NOMO-1 treated with DMSO at 0.1 percent for 48 hours (cell line): ENCODE data around the gene GLB1L3.
"Not testable (repeated sequence)": the region's sequence is repeated elsewhere in the genome, so short reads cannot be mapped to it uniquely, and the experiment has no call there.

ENCODE experiments used
- DNase-seq: peaks from one replicate; lab custom pipeline; 2025; ENCODE audit not compliant: unreplicated experiment; lab: John Stamatoyannopoulos, UW

GLB1L3 gene

GRCh38 chr11:134250675-134251074 is 25.5 kb upstream of the GLB1L3 start:
- DNase-seq = no peak

DNA sequence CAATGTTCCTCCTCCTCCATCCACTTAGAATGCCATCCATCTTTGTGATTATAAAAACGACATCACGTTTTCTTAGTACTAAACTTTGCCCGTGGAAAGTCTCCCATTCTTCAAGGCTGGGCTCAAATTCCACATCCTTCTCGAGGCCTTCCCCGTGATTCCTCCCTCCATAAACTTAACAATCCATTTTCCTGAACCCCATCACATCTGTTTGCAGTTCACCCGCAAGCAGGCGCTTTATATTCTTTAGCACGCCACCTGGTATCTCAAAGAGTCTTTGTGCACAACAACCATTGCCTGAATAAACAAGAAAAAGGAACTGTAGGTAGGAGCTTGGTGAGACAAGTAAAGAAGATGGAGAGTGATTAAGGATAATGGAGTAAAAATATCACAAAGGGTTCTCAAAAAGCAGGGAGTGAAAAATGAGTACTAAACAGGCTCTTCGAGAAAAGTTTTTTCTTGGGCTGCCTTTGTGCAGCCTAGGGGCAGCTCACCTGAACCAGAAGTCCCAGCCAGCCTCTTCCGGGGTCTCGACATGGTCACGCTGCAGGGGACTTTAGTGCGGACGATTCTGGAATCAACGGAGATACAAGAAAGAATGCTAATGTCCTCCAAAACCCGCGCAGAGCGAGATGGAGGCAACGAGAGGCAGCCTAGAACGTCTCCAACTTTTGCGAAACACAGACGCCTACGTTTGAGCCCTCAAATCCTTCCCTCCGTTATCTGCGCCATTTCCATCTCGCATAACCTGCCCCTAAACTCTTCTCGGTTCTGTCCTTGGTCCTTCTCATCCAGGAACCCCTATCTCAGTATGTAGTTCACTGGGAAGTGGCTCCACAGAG is 23.6 kb upstream of the GLB1L3 start:
- DNase-seq = peak; percentile 46

- peak; percentile 95 for DNase-seq
Measured at GRCh38 chr11:134253188-134253993, 22.8 kb upstream of the GLB1L3 start, which contains the start of the genes ACAD8 and THYN1. TSS of gene ACAD8 (plus strand) at chr11:134253568. CDS start at chr11:134253601, 33 bp downstream. TSS of gene THYN1 (minus strand) at chr11:134253352. CDS start at chr11:134252882, 470 bp downstream.

DNA sequence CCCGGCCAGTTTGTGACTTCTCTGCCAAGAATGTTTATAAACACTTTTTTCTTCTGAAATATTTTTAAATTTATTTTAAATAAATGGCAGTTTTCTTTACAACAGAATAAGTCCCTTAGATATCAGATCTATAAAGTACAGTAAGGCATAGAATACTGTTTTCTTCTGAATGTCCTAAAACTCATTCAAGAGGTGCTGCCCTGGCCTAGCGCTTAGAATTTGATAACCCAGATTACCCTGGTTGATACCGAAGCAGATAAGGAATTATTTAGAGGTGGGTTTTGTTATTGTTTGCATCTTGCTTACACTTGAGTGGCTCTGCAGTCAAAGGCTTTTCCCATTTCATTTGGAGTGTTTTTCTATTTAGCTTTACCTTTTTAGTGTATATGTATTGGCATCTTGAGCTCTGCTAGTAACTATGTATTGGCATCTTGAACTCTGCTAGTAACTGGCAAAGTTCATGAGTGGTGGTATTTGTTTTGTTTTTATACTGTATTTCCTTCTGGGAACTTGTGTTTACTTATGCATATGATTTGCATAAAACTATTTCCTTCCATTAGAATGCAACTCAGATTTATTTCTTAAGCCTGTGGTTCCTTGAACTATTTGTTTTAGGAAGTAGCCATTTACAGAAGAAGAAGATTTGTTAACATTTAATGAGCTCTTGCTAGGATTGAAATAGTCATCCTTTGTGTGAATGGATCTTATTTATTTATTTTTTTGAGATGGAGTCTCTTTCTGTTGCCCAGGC is 21.6 kb upstream of the GLB1L3 start:
- peak; percentile 48 for DNase-seq

GRCh38 chr11:134255184-134255561 is 21.0 kb upstream of the GLB1L3 start:
- DNase-seq = not testable (repeated sequence)

DNA sequence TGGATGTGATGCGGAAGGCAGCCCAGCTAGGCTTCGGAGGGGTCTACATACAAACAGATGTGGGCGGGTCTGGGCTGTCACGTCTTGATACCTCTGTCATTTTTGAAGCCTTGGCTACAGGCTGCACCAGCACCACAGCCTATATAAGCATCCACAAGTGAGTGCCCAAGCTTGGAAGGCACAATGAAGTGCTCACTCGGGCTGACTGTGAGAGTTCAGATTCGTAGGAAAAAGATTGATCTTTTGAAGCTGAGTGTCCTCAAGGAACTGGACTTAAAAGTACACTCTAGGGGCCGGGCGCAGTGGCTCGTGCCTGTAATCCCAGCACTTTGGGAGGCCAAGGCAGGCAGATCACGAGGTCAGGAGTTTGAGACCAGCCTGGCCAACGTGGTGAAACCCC is 19.1 kb upstream of the GLB1L3 start:
- no peak for DNase-seq

- DNase-seq = no peak
Measured at GRCh38 chr11:134258577-134258976, 17.6 kb upstream of the GLB1L3 start.

DNA sequence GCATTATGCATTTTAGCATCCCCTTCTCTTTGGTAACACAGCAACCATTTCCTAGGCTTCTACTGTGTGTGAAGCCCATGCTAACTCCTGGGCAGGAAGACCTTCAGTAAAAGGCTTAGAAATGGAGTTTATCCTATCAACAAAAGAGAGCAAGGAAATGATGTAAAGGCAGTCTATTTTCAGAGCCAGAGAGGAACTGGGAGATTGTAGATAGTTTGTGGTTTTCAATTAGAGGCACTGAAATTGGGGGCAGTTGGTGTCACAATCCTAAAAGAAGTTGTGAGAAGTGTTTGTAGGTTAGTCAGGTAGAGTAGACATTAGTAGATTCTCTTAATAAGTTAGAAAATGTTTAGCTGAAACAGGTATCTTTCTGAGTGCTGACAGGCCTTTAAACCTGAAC is 15.7 kb upstream of the GLB1L3 start:
- DNase-seq = peak; percentile 96

GRCh38 chr11:134260983-134261382 is 15.2 kb upstream of the GLB1L3 start:
- DNase-seq = no peak

DNA sequence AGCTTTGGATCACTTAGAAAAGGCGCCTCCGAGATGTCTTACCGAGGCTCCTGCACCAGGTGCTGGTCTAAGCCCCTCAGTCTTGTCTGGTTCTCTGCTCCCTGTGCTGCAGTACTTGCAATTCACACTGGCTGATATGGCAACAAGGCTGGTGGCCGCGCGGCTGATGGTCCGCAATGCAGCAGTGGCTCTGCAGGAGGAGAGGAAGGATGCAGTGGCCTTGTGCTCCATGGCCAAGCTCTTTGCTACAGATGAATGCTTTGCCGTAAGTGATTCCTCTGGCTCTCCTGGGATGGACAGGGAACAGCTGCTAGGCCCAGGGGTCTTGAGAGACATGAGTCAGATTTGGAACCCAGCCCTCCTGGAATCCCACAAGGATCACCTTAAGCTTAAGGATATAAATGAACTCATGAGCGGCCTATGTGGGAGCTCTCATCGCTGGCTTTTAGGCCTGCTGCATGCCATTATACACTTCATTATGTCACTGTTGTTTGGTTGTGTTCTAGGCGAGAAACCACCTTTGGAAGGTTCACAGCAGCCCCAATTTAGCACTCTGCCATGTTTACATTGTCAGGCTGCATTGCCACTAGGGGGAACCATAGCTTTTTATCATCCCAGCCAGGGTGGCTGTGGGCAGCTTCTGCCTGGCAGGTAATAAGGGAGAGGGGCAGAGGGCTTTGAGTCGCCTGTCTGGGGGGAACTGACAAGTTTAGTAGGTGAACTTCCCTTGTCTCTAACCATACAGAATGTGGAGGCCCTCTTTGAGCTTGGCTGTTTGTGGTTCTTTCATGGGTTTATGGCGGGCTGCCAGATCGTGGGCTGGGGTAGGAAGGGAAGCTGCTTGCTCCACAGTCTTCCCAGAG is 14.3 kb upstream of the GLB1L3 start:
- DNase-seq = no peak

DNA sequence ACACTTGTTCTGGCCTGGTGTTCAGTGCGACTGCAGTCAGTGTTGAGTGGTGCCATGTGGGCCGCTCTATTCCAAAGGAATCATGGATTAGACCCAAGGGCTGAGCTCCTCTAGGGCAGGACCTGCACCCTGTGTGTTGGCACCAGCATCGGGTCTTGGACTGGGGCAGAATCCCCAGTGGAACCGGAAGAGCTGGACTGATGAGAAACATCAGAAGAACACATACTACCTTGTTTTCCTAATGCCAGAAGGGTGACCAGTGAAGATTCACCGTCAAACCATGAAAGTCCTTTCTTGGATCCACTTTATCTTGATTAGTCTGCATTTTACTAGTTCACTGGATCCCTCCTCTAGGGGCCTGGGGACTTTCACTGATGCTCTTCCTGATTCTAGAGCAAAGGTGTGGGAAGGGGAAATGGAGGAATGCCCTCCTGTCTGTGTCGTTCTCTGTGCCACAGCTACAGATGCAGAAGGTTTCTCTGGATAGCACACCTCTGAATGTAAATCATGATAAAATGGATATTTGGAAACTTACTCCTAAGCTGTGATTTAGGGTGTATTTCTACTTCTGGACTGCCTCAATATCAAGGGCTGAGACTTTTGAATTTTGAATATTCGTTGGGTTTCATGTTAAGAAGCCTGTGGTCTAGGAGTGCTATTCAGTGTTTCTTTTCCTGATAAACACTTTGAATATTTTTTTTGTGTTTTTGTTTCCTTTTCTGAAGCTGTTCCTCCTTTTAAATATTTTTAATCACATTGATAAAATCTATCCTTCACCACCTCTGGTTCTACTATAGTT is 11.0 kb upstream of the GLB1L3 start:
- no peak for DNase-seq

DNA sequence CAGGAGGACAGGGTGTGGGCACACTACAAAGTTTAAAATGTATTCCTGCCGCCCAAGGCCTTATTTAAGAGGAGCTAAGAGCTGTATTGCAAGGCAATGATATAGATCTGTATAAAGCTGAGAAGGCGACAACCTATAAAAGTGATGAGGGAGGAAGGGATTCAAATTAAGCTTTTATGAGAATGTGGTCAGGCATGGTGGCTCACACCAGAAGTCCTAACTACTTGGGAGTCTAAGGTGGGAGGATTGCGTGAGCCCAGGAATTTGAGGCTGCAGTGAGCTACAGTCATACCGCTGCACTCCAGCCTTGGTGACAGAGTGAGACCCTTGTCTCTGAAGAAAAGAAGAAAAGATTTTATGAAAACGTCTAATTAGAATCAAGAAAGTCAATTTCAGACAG is 9.7 kb upstream of the GLB1L3 start:
- peak; percentile 44 for DNase-seq

DNA sequence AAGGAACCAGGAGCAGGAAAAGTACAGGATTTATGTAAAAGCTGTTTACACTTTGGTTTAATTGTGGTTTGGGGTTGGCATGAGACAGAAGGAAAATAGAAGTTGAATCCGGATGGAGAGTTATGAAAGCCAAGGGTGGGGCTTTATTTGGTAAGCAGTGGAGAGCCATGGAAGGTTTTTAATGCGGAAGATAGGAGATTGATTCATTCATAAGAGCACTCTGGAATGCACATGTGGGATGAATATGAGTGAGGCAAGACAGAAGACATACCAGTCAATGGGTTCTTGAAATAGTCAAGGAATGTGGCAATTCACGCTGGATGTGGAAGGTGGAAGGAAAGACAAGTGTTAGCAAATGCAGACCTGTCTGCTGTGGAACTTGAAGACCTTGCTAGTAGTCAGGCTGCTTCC is 9.3 kb upstream of the GLB1L3 start:
- peak; percentile 81 for DNase-seq

DNA sequence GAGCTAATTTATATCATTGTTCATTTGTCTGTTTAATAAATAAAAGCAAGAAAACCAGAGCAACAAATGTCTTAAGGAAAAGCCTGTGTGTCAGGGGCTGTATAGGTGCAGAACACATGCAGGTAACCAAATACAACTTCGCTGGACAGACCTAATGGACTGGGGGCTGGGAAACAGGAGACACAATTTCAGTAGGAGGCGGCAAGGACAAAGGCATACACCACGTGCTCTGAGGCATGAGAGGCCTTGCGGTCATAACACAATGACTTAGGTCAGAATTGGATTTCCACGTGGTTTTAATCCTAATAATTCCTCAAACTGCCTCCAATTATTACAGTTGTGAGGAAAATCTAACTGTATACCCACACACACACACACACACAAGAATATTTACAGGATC is 8.7 kb upstream of the GLB1L3 start:
- DNase-seq = no peak

GRCh38 chr11:134267966-134268365 is 8.2 kb upstream of the GLB1L3 start:
- no peak for DNase-seq

DNA sequence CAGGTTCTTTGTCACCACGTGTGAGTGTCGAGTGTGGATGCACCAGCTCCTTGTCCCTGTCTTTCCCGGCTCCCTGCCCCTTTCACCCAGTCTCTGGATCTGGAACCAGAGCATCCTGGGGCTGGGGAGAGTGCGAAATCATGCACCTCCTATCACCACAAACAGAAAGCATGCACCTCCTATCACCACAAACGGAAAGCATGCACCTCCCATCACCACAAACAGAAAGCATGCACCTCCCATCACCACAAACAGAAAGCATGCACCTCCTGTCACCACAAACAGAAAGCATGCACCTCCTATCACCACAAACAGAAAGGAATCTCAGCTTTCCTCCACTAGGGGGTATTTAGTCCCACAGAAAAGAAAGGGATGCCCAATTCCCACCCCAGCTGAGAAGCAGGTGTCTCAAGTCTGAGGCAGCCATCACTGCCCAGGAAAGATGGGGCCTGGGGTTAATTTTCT is 5.9 kb upstream of the GLB1L3 start:
- no peak for DNase-seq

- DNase-seq = no peak
Measured at GRCh38 chr11:134271978-134272377, 4.2 kb upstream of the GLB1L3 start.

DNA sequence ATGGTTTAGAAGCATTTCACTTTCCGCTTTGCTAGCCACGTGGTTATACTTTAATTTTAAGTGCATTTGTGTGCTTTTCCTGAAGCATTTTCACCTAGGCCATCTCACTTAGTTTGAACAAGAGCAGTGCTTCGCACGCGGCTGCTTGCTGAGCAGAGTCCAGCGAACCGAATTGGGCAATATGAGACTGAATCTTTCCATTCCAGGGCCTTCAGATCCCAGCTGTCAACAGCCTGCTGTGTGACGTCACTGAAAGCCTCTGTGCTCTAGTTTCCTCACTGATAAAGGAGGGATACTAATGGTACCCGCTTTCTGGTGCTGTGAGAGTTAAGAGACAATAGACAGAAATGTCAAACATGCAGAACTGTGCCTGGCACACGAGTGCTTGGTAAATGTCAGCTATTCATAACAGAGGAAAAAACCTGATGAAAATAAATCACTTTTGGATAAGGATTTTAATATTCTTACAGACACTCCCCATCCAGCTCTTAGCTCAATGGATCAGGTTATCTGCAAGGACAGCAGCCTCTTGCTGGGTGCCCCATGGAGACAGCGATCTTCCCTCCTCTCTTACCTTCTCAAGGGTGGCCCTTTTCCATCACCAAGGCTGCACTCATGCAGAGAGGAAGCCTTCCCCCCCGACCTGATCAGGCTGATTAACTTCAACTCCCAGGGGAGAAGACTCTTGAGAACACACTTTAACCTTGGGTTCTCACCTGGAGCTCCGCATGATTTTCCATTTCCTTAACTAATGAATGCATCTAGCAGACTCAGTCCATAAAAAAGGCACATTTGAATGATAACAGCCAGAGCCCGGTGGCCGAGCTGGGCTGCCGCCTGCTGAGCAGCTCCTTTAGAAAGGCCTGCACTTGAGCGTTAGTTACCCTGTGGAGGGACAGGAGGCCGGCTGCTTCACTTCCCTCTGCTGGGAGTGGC is 3.5 kb upstream of the GLB1L3 start:
- no peak for DNase-seq
